ENCODE results near the gene CLIP3.

GRCh38 chr19:36058481-36059179 is 26.0 kb upstream of the CLIP3 start:
- no peak for TF ChIP-seq EP300 (IDR thresholded peaks at IDR 0.05)
- TF ChIP-seq, protein P1, sequence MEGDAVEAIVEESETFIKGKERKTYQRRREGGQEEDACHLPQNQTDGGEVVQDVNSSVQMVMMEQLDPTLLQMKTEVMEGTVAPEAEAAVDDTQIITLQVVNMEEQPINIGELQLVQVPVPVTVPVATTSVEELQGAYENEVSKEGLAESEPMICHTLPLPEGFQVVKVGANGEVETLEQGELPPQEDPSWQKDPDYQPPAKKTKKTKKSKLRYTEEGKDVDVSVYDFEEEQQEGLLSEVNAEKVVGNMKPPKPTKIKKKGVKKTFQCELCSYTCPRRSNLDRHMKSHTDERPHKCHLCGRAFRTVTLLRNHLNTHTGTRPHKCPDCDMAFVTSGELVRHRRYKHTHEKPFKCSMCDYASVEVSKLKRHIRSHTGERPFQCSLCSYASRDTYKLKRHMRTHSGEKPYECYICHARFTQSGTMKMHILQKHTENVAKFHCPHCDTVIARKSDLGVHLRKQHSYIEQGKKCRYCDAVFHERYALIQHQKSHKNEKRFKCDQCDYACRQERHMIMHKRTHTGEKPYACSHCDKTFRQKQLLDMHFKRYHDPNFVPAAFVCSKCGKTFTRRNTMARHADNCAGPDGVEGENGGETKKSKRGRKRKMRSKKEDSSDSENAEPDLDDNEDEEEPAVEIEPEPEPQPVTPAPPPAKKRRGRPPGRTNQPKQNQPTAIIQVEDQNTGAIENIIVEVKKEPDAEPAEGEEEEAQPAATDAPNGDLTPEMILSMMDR (IDR thresholded peaks at IDR 0.05) = no peak

Data from suprapubic skin (tissue), 3 donors.